Fibroblast of lung (primary cell): ENCODE data around the gene CRELD2. TPM values are rescaled to one million over a fixed set of nuclear protein-coding genes. Genes with fewer than 3 reads are reported as not detected.

Experiments
- DNase-seq, 2 donors: peaks; one replicate each; pipeline versions ENCODE4 v3.0.0 to v3.0.0-alpha.2; 2010; ENCODE audit warnings: low read depth in 2 of 2
- H2AFZ ChIP-seq: 2 replicates; pipeline ENCODE4 v1.5.1; 2012; ENCODE audit warnings: low read length, control low read depth, inconsistent platforms
- H3K27ac ChIP-seq: 2 replicates; pipeline ENCODE4 v1.5.1; 2011; ENCODE audit warnings: low read length, control low read depth; ENCODE audit not compliant: insufficient read depth
- H3K27me3 ChIP-seq: 2 replicates; pipeline ENCODE4 v1.5.1; 2011; ENCODE audit warnings: mild to moderate bottlenecking, low read length; ENCODE audit not compliant: control insufficient read depth, insufficient read depth
- H3K36me3 ChIP-seq: 2 replicates; pipeline ENCODE4 v1.5.1; 2011; ENCODE audit warnings: low read length; ENCODE audit not compliant: control insufficient read depth, insufficient read depth
- H3K4me1 ChIP-seq: 2 replicates; pipeline ENCODE4 v1.5.1; 2011; ENCODE audit warnings: low read length; ENCODE audit not compliant: control insufficient read depth, insufficient read depth; ENCODE audit errors: extremely low read depth
- H3K4me2 ChIP-seq: 2 replicates; pipeline ENCODE4 v1.5.1; 2011; ENCODE audit warnings: low read length, control low read depth; ENCODE audit not compliant: insufficient read depth; ENCODE audit errors: extremely low read depth
- H3K4me3 ChIP-seq, 4 experiments: fragments of 200-600 bp in 1 of 4; sonication (generic) in 1 of 4; replicated peaks in 1 of 4; 2 replicates each; pipeline ENCODE4 v1.5.1; 2011 to 2016; ENCODE audit warnings: low read length in 4 of 4, low read depth in 3 of 4, mild to moderate bottlenecking in 3 of 4, control low read depth in 2 of 4, inconsistent platforms in 1 of 4, mixed read lengths in 1 of 4; ENCODE audit not compliant: insufficient read depth in 1 of 4; ENCODE audit errors: control extremely low read depth in 1 of 4
- H3K79me2 ChIP-seq: 2 replicates; pipeline ENCODE4 v1.5.1; 2012; ENCODE audit warnings: mild to moderate bottlenecking, low read length, inconsistent platforms; ENCODE audit not compliant: control insufficient read depth, insufficient read depth
- H3K9ac ChIP-seq: 2 replicates; pipeline ENCODE4 v1.5.1; 2011; ENCODE audit warnings: mild to moderate bottlenecking, low read length, control low read depth; ENCODE audit not compliant: insufficient read depth
- H3K9me3 ChIP-seq: 2 replicates; pipeline ENCODE4 v1.5.1; 2012; ENCODE audit warnings: low read depth, low read length; ENCODE audit not compliant: control insufficient read depth, insufficient read depth
- H4K20me1 ChIP-seq: 2 replicates; pipeline ENCODE4 v1.5.1; 2011; ENCODE audit warnings: low read length; ENCODE audit not compliant: control insufficient read depth, insufficient read depth; ENCODE audit errors: extremely low read depth
- EZH2 ChIP-seq: IDR thresholded peaks from 2 replicates; pipeline ENCODE4 v1.5.1; 2012; ENCODE audit warnings: low read length, control low read depth, mild to moderate bottlenecking; ENCODE audit errors: missing control alignments
- polyA plus RNA-seq, 2 donors: library from polyadenylated mRNA; depleted of rRNA in 1 of 2; stranded (reverse) in 1 of 2; unstranded in 1 of 2; fragments of >200 nt; gene quantifications; 2 replicates each; pipeline ENCODE4 v1.2.1, GENCODE V29; 2011 to 2012; ENCODE audit warnings: missing spikeins in 1 of 2
- total RNA-seq: library from RNA; depleted of rRNA; stranded (reverse); fragments of >200 nt; gene quantifications from 2 replicates; pipeline ENCODE4 v1.2.1, GENCODE V29; 2014
- TF ChIP-seq, protein P1 (sequence below), 2 donors: IDR thresholded peaks in 1 of 2; conservative IDR thresholded peaks in 1 of 2; 1 replicate in 1 of 2; 2 replicates in 1 of 2; pipeline ENCODE4 v1.5.1; 2011 to 2012; ENCODE audit warnings: low read length in 2 of 2, control low read depth in 1 of 2, inconsistent platforms in 1 of 2, low read depth in 1 of 2, mild to moderate bottlenecking in 1 of 2

CRELD2 gene
- total and polyA plus RNA-seq, 2 donors (not counting 1 experiment from before 2014, with no cell fraction given), result 45.3 to 56.6 TPM

DNA sequence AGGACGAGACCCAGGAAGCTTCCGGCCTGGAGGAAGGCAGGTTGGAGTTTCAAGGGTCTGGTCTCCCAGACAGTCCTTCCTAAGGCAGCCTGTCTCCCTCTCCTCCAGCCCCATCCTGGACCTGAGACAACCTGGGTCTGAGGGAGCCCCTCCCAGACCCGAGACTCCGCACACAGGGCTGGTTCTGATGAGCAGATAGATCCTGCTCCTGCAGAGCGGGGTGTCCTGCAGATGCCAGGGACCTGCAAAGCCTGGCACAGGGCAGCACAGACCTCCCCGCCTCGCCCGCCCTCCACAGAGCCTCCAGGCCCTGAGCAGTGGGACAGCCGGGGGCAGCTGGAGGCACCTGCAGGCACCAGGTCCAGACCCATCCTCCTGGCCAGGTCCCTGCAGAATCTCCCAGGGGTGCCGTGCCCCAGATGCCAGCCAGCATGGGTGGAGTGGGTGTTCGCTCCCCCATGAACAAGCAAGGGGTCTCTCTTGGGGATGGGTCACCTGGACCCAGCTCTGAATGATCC lies 49.9 kb downstream of the CRELD2 start:
- peaks cover 11% of the 10 kb centered on the region for H3K36me3 ChIP-seq
- no peak overlapping the region for H3K4me2 ChIP-seq
- no peak overlapping the region for H2AFZ ChIP-seq
- H3K9me3 ChIP-seq, result no peaks in the 10 kb centered on the region
- H3K9ac ChIP-seq, result no peak overlapping the region
- H3K27ac ChIP-seq, result peak overlapping the region; percentile 85
- DNase-seq, result no peak
- peaks cover 26% of the 10 kb centered on the region for H3K4me1 ChIP-seq
- TF ChIP-seq EZH2, result no peak
- TF ChIP-seq, protein P1, sequence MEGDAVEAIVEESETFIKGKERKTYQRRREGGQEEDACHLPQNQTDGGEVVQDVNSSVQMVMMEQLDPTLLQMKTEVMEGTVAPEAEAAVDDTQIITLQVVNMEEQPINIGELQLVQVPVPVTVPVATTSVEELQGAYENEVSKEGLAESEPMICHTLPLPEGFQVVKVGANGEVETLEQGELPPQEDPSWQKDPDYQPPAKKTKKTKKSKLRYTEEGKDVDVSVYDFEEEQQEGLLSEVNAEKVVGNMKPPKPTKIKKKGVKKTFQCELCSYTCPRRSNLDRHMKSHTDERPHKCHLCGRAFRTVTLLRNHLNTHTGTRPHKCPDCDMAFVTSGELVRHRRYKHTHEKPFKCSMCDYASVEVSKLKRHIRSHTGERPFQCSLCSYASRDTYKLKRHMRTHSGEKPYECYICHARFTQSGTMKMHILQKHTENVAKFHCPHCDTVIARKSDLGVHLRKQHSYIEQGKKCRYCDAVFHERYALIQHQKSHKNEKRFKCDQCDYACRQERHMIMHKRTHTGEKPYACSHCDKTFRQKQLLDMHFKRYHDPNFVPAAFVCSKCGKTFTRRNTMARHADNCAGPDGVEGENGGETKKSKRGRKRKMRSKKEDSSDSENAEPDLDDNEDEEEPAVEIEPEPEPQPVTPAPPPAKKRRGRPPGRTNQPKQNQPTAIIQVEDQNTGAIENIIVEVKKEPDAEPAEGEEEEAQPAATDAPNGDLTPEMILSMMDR (conservative IDR thresholded peaks at IDR 0.05 in 1 of 2, IDR thresholded peaks at IDR 0.05 in 1 of 2; ENCODE audit: low read depth in 1 of 2, low read length in 2 of 2), result no peak
- no peak overlapping the region for H3K4me3 ChIP-seq
- H3K79me2 ChIP-seq, result peaks cover 15% of the 10 kb centered on the region
- H3K27me3 ChIP-seq, result no peaks in the 10 kb centered on the region
- H4K20me1 ChIP-seq, result no peaks in the 10 kb centered on the region

DNA sequence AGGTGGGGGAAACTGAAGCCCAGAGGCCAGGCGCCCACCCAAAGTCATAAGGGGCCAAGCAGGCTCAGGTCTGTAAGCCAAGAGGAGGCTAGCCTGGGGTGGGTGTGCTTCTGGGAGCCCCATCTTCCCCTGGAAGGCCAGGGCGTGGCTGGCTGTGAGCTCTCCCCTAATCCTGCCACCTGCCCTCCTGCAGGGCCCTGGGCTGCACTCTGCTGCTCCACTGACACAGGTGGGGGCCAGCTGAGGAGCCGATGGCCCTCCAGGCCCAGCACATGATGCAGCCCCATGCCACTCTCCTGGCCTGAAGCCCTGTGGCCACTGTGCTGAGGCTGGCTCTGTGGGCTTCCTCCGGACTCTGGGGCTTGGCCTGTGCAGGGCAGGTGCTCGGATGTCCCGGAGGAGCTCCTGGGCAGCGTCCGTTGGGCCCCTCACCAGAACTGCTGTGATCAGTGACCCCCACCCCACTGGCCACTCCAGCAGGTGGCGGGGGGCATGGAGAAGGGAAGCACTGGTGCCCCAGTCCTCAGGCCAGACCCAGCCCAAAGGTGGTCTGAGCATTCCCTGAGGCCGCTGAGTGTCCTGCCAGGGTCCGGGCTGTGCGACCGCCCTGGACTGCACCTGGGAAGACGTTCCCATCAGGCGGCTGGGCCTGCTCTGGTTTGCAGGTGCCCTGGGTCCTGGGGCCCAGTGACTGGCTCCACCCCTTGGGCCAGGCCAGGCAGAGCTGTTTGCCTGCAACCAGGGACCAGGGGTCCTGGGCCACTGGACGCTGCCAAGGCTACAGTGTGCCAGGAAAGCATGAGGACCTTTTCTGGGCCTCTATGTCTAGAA lies 50.6 kb downstream of the CRELD2 start:
- DNase-seq, result no peak

More for the DNA sequence above, 50.6 kb downstream of the CRELD2 start:
- no peaks in the 10 kb centered on the region for H3K9me3 ChIP-seq
- H3K27me3 ChIP-seq, result no peaks in the 10 kb centered on the region
- no peaks in the 10 kb centered on the region for H4K20me1 ChIP-seq
- no peak for TF ChIP-seq EZH2
- TF ChIP-seq, protein P1 (conservative IDR thresholded peaks at IDR 0.05 in 1 of 2, IDR thresholded peaks at IDR 0.05 in 1 of 2; ENCODE audit: low read depth in 1 of 2, low read length in 2 of 2), result no peak
- no peak overlapping the region for H2AFZ ChIP-seq
- H3K9ac ChIP-seq, result no peak overlapping the region
- peaks cover 6% of the 10 kb centered on the region for H3K36me3 ChIP-seq
- peaks cover 26% of the 10 kb centered on the region for H3K4me1 ChIP-seq
- H3K4me3 ChIP-seq, result no peak overlapping the region
- H3K79me2 ChIP-seq, result peaks cover 9% of the 10 kb centered on the region
- H3K27ac ChIP-seq, result no peak overlapping the region
- H3K4me2 ChIP-seq, result no peak overlapping the region
